GM21390 (cell line): ENCODE results near the gene NR4A1.

ENCODE experiments used
- ATAC-seq: cut with Tn5 transposase; IDR thresholded peaks from one replicate; pipeline ENCODE4 v1.9.1; 2021; ENCODE audit not compliant: unreplicated experiment

NR4A1 gene

GRCh38 chr12:52074971-52075724 lies 23.9 kb downstream of the NR4A1 start:
- no peak for ATAC-seq

- no peak for ATAC-seq
Observed at GRCh38 chr12:52076811-52077210, 25.6 kb downstream of the NR4A1 start.

- no peak for ATAC-seq
Observed at GRCh38 chr12:52078276-52078675, 27.0 kb downstream of the NR4A1 start.

GRCh38 chr12:52079576-52080402 lies 28.5 kb downstream of the NR4A1 start, which contains the start of gene SMIM41:
SMIM41 (plus strand) TSS chr12:52079704; CDS start chr12:52079780, 76 bp downstream.
- no peak for ATAC-seq

GRCh38 chr12:52080403-52081251 lies 29.4 kb downstream of the NR4A1 start:
- ATAC-seq, result no peak

- ATAC-seq, result peak; percentile 74
Observed at GRCh38 chr12:52081263-52081733, 30.1 kb downstream of the NR4A1 start.

GRCh38 chr12:52082026-52082668 lies 30.9 kb downstream of the NR4A1 start:
- ATAC-seq, result no peak

GRCh38 chr12:52082669-52082987 lies 31.4 kb downstream of the NR4A1 start:
- ATAC-seq, result no peak

GRCh38 chr12:52082988-52083637 lies 31.9 kb downstream of the NR4A1 start:
- ATAC-seq, result no peak

- no peak for ATAC-seq
Observed at GRCh38 chr12:52083638-52083996, 32.4 kb downstream of the NR4A1 start.

- no peak for ATAC-seq
Observed at GRCh38 chr12:52084491-52085231, 33.4 kb downstream of the NR4A1 start.

- ATAC-seq, result no peak
Observed at GRCh38 chr12:52085682-52086180, 34.5 kb downstream of the NR4A1 start.

- no peak for ATAC-seq
Observed at GRCh38 chr12:52086366-52086765, 35.1 kb downstream of the NR4A1 start.

GRCh38 chr12:52086944-52087835 lies 35.9 kb downstream of the NR4A1 start:
- ATAC-seq, result no peak

- ATAC-seq, result peak; percentile 48
Observed at GRCh38 chr12:52087961-52088820, 36.9 kb downstream of the NR4A1 start.

GRCh38 chr12:52089491-52089890 lies 38.2 kb downstream of the NR4A1 start:
- no peak for ATAC-seq

GRCh38 chr12:52090291-52090690 lies 39.0 kb downstream of the NR4A1 start:
- ATAC-seq, result no peak
